Middle frontal gyrus (tissue), 1 donor: ENCODE results near the gene ASMTL.
A peak's percentile ranks its signal among the peaks of the same experiment; 100 is the strongest.
"Not testable (repeated sequence)": the region's sequence is repeated elsewhere in the genome, so short reads cannot be mapped to it uniquely, and the experiment has no call there.

Experiments
- DNase-seq: peaks from one replicate; pipeline ENCODE4 v3.0.0-alpha.2; 2015; ENCODE audit warnings: low spot score; ENCODE audit errors: extremely low spot score

ASMTL gene

DNA sequence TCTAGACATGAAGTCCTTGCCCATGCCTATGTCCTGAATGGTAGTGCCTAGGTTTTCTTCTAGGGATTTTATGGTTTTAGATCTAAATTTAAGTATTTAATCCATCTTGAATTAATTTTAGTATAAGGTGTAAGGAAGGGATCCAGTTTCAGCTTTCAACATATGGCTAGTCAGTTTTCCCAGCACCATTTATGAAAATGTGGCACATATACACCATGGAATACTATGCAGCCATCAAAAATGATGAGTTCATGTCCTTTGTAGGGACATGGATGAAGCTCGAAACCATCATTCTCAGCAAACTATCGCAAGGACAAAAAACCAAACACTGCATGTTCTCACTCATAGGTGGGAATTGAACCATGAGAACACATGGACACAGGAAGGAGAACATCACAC is 29.8 kb upstream of the ASMTL start:
- DNase-seq: not testable (repeated sequence)

- DNase-seq: peak; percentile 19
Measured at GRCh38 chrX:1481636-1482529, 29.2 kb upstream of the ASMTL start.

- no peak for DNase-seq
Measured at GRCh38 chrX:1480082-1480785, 27.5 kb upstream of the ASMTL start.

- DNase-seq: no peak
Measured at GRCh38 chrX:1477801-1478458, 25.2 kb upstream of the ASMTL start.

DNA sequence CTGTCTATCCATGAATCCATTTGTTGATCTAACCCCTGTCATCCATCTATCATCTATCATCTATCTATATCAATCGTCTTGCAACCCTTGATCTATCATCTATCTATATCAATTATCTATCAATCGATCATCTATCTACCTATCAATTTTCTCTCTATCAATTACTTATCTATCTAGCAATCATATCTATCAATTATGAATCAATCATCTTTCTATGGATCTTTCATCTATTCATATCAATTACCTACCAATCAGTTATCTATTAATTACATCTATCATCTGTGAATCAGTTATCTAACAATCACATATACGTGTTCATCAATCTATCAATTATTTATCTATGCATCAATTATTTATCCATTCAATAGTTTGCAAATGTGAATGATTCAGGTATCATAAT is 24.5 kb upstream of the ASMTL start:
- no peak for DNase-seq

DNA sequence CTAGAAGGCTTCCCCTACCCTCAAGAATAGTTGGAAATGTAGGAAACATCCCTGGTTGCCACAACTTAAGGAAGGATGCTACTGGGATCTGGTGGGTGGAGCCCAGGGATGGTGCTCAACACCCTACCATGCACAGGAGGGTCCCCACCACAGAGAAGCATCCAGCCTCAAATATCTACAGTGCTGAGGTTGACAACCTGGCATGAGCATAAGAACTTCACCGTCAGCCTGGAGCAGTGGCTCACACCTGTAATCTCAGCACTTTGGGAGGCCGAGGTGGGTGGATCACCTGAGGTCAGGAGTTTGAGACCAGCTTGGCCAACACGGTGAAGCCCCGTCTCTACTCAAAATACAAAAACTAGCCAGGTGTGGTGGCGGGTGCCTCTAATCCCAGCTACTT is 24.0 kb upstream of the ASMTL start:
- no peak for DNase-seq

DNA sequence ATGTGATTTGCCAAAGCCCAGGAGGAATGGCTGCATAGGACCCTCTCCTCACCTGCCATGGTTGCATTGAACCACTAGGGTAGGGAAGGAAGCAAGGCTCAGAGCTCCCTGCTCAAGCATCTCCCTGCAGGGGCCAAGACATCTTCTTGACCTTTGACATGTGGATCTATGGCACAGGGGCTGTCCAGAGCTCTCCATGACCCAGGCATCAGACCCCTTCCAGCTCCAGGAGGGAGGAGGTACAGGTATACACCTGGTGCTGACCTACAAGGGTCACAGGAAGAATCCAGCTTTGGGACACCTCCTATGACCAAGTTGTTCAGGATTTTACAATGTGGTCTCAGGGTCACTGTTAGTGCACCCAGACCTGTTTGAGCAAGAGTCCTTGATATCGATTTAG is 23.2 kb upstream of the ASMTL start:
- DNase-seq: no peak

GRCh38 chrX:1475481-1475880 is 22.8 kb upstream of the ASMTL start:
- no peak for DNase-seq

DNA sequence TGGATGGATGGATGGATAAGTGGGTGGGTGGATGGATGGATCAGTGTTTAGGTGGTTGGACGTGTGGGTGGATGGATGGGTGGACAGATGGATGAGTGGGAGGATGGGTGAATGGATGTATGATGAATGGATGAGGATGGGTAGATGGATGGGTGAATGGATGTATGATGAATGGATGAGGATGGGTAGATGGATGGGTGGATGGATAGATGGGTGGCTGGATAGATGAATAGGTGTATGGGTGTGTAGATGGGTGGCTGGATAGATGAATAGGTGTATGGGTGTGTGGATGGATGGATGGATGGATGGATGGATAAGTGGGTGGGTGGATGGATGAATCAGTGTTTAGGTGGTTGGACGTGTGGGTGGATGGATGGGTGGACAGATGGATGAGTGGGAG is 21.9 kb upstream of the ASMTL start:
- not testable (repeated sequence) for DNase-seq

GRCh38 chrX:1472975-1473374 is 20.3 kb upstream of the ASMTL start:
- DNase-seq: no peak

GRCh38 chrX:1468250-1468772 is 15.6 kb upstream of the ASMTL start:
- DNase-seq: no peak

DNA sequence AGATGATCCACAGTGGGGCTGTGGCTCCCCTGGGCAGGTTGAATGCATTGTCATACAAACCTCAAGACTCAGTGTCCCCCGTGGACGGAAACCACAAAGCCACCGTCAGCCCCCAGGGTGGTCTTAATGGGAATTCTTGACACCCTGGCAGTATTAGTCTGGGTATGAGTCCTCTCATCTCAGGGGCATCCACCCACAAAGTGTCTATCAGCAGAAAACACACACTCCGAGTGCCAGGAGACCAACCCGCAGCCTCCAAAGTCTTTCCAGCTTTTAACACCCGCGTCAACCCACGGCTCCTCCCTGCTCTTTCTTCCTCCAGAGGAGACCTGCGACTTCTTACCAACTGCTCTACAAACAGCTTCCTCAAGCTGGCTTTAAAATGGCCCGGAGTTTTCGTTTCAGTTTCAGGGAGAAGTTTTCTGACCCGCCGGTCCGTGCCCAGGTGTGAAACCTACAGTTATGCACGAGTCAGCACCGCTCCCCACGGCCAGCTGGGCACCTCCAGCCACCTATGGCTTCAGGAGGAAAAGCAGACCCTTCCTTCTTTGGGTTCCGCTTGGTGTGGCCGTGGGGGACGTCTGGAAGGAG is 14.4 kb upstream of the ASMTL start:
- DNase-seq: no peak

DNA sequence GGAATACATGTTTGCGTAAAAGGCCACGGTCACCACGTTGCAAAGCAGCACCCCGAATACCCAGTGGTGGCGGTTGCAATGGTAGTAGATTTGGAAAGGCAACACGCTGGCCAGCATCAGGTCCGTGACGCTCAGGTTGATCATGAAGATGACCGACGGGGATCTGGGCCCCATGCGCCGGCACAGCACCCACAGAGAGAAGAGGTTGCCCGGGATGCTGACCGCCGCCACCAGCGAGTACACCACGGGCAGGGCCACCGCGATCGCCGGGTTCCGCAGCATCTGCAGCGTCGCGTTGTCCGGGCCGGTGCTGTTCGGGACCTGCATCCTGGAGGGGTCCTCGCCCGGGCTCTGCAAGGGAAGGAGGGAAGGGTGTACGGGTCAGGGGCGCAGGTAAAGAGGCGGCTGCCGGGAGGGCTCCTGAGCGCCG is 13.5 kb upstream of the ASMTL start:
- DNase-seq: no peak

DNA sequence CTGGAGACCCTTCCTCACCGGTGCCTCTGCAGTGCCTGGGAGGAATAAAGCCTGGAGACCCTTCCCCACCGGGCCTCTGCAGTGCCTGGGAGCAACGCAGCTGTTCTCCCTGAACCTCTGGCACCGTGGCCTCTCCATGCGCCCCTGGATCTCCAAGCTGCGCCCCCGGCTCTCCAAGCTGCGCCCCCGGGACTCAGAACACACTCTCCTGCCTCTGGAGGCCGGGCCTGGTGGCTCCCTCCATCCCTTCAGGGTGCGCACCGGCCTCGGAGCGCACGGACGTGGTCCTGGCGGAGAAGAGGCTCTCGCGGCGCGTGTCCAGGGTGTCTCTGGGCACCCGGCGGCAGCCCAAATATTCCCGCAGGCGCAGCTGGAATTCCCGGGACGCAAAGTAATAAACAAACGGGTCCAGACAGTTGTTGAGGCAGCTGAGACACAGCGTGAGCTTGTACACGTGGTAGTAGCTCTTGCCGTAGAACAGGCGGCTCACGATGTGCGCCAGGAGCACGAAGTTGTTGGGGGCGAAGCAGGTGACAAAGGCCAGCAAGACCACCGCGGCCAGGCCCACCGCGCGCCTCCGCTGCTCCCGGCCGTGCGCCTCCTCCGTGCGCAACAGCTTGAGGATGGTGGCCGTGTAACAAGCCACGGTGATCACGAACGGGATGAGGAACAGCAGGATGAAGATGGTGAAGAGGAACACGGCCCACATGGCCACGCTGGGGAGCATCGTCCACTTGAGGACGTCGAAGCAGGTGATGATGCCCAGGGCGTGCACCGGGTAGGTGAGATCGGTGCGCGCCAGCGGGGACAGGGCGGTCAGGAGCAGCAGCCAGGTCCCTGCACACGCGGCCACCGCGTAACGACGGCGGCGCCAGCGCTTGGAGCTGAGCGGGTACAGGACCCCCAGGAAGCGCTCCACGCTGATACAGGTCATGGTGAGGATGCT is 12.8 kb upstream of the ASMTL start:
- no peak for DNase-seq

GRCh38 chrX:1464971-1465285 is 12.2 kb upstream of the ASMTL start:
- no peak for DNase-seq

DNA sequence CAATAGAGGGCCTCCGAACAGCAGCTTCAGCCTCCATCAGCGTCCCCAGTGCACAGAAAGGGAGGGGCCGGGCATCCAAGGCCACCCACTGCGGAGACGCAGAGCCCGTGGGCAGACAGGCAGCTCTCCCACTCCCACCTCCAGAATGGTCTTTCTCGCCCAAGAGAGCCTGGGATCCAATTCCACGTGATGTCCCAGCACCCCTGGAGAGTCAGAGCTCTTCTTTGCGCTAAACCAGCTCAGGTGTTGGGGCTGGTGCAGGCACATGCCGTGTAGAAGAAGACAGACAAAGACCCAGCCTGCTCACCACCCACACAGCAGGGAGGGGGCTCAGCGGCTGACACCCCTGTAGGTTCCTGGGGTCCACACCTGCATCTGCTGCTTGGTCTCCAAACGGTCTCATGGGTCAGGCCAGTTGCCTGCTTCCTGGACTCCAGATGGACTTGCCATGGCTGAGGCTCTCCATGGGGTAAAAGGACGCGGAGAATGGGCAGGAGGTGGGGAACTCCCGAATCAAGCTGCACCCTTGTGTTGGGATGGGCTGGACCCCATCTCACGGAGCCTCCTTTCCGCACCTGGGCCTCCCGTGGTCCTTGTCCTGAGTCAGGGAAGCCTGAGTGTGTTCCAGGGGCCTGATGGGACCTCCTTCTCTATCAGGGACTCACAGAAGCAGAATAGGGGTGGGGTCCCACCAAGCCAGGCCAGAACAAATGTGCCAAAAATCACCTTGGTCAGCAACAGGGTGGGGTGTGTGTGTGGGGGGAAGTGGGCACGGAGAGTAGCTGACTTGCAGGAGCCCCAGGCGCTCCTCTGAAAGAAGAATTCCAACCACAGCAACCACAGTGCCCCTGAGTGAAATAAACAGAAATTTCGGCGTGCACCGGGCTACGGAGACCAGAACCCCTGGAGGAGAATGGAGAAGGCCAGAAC is 11.6 kb upstream of the ASMTL start:
- DNase-seq: no peak

DNA sequence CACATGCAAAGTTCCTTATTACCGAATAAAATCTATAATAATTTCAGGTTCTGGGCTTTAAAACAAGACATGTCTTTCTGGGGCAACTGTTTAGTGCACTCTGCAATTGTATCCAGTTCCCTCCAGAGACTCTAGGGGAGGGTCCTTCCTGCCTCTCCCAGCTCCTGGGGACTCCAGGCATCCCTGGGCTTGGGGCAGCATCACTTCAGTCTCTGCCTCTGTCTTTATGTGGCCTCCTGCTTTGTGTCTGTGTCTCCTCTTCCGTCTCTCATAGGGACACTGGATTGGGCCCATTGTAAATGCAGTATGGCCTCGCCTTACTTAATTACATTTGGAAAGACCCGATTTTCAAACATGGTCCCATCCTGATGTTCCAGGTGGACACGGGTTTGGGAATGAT is 10.9 kb upstream of the ASMTL start:
- DNase-seq: no peak

DNA sequence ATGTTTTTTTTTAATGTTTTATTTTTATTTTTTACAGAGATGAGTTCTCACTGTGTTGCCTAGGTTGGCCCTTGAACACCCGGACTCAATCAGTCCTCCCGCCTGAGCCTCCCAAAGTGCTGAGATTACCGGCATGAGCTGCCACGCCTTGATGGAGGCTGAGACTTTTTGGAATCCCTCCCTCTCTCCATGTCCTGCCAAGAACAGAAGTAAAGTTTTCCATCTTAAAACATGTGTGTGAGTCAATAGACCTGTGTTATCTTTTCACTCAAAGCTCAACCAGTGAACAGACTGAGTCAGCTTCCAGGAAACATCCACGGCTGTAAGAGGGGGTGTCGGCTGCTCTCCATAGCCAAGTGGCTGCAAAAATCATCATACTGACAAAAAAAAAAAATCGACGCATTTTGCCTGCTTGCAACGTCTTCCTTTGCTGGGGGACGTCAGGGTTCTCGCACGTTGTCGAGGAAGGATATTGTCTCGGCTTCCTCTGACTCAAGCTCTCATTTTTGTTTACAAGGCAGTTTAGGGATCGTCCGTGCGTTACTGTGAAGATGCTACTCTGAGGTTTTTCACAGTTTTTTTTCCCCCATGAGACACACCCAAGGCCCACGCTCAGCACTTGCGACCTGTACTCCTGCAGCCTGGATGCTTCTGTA is 10.0 kb upstream of the ASMTL start:
- no peak for DNase-seq

- DNase-seq: no peak
Measured at GRCh38 chrX:1462110-1462509, 9.4 kb upstream of the ASMTL start.
